Neural progenitor cell (in vitro differentiated cells): ENCODE measurements around the gene CGRRF1. TPM values are rescaled to one million over a fixed set of nuclear protein-coding genes. Genes with fewer than 3 reads are reported as not detected.
A peak's percentile ranks its signal among the peaks of the same experiment; 100 is the strongest.

Experiments used
- DNase-seq: peaks from one replicate; pipeline ENCODE4 v3.0.0-alpha.2; 2016; ENCODE audit warnings: low spot score
- H2AFZ ChIP-seq: fragments of 200-600 bp; sonication (generic); replicated peaks from 2 replicates; pipeline ENCODE4 v1.6.1; 2016; ENCODE audit warnings: antibody characterized with exemption
- H3F3A ChIP-seq: fragments of 200-600 bp; sonication (generic); 2 replicates; pipeline ENCODE4 v1.6.1; 2016; ENCODE audit warnings: antibody characterized with exemption, low read depth
- H3K27ac ChIP-seq: fragments of 200-600 bp; sonication (generic); 2 replicates; pipeline ENCODE4 v1.5.1; 2016; ENCODE audit warnings: mild to moderate bottlenecking
- H3K27me3 ChIP-seq: fragments of 200-600 bp; sonication (generic); 2 replicates; pipeline ENCODE4 v1.6.1; 2016; ENCODE audit warnings: mild to moderate bottlenecking, moderate library complexity
- H3K36me3 ChIP-seq: fragments of 200-600 bp; sonication (generic); 2 replicates; pipeline ENCODE4 v1.5.1; 2016
- H3K4me1 ChIP-seq: fragments of 200-600 bp; sonication (generic); 2 replicates; pipeline ENCODE4 v1.6.1; 2016; ENCODE audit warnings: mixed run types
- H3K4me2 ChIP-seq: fragments of 200-600 bp; sonication (generic); 2 replicates; pipeline ENCODE4 v1.6.1; 2016
- H3K4me3 ChIP-seq: fragments of 200-600 bp; sonication (generic); 2 replicates; pipeline ENCODE4 v1.5.1; 2016
- H3K79me2 ChIP-seq: fragments of 200-600 bp; sonication (generic); 2 replicates; pipeline ENCODE4 v1.6.1; 2016; ENCODE audit warnings: low read depth
- H3K9ac ChIP-seq: fragments of 200-600 bp; sonication (generic); 2 replicates; pipeline ENCODE4 v1.6.1; 2016
- H3K9me3 ChIP-seq: fragments of 200-600 bp; sonication (generic); 2 replicates; pipeline ENCODE4 v1.5.1; 2016; ENCODE audit warnings: low read depth
- H4K20me1 ChIP-seq: fragments of 200-600 bp; sonication (generic); 2 replicates; pipeline ENCODE4 v1.6.1; 2016; ENCODE audit warnings: low read depth
- H3K27ac Mint-ChIP-seq: 3 replicates; pipeline ENCODE4 v1.8.0; 2021; ENCODE audit warnings: mixed read lengths
- H3K27me3 Mint-ChIP-seq: 2 replicates; pipeline ENCODE4 v1.8.0; 2022; ENCODE audit warnings: low read depth, mild to moderate bottlenecking, inconsistent platforms, moderate library complexity, mixed read lengths; ENCODE audit not compliant: insufficient read depth
- H3K36me3 Mint-ChIP-seq: 3 replicates; pipeline ENCODE4 v1.8.0; 2021; ENCODE audit warnings: mixed read lengths
- H3K4me1 Mint-ChIP-seq: 3 replicates; pipeline ENCODE4 v1.8.0; 2021; ENCODE audit warnings: mixed read lengths
- H3K4me3 Mint-ChIP-seq: 3 replicates; pipeline ENCODE4 v1.8.0; 2021; ENCODE audit warnings: mild to moderate bottlenecking, moderate library complexity, mixed read lengths
- H3K9me3 Mint-ChIP-seq: 3 replicates; pipeline ENCODE4 v1.8.0; 2020; ENCODE audit warnings: mixed read lengths
- EZH2 ChIP-seq: fragments of 200-600 bp; sonication (generic); IDR thresholded peaks from 2 replicates; pipeline ENCODE4 v1.6.1; 2017; ENCODE audit warnings: antibody characterized with exemption, mild to moderate bottlenecking, moderate library complexity
- EZH2phosphoT487 ChIP-seq: fragments of 200-600 bp; sonication (generic); IDR thresholded peaks from 2 replicates; pipeline ENCODE4 v1.6.1; 2017; ENCODE audit warnings: antibody characterized with exemption
- total RNA-seq: library from RNA; depleted of rRNA; stranded (reverse); fragments of >200 nt; gene quantifications from 2 replicates; pipeline ENCODE4 v1.2.3, GENCODE V29; 2015; ENCODE audit warnings: low replicate concordance
- TF ChIP-seq, protein P1 (sequence below): fragments of 200-600 bp; sonication (generic); IDR thresholded peaks from 2 replicates; pipeline ENCODE4 v1.5.1; 2017; ENCODE audit warnings: antibody characterized with exemption, mild to moderate bottlenecking

The CGRRF1 gene
- total RNA-seq, 1 donor from 2014 or later, result 36.1 TPM

DNA sequence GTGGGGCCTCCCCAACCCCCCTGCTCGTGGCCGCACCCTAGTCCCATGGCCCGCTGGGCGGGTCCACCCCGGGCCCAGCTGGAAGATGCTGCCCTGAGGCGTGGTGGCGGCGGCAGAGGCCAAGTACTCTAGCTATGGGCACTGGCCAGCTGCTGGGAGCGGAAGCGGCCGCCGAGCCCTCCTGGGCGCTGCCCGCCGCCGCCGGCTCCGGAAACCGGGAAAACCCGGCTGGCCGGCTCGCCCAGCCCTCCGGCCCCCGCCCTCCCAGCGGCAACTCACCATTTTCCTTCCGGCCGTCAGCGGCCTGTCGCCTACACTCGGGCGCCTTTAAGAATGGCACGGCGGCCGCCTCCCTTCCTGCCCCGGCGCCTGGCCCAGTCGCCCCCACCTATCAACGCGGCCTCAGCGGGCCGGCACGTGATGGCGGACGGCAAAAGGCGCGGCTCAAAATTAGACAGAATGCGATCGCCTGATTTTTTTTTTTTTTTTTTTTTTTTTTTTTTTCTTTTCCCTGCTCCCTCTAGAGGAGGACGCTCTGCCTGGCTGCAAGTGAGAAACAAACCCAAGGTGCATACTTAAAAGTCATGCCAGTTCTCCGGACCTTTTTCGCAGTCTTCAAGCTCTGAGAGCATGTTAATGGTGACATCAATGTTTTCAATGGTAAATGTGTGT, 20.9 kb upstream of the CGRRF1 start, which contains the start of gene GMFB:
TSS of gene GMFB (minus strand) at position 335 of the 672 bp plus-strand sequence. CDS start at position 282, 53 bp downstream.
- H4K20me1 ChIP-seq, result peaks cover 14% of the 10 kb centered on the region
- peak within 1 kb of the TSS; percentile 92 for H3K4me2 ChIP-seq
- H3K4me1 Mint-ChIP-seq, result peaks cover 29% of the 10 kb centered on the region
- H3K4me3 ChIP-seq, result peak within 1 kb of the TSS; percentile 68
- peaks cover 15% of the 10 kb centered on the region for H3K36me3 Mint-ChIP-seq
- peak within 1 kb of the TSS; percentile 97 for H2AFZ ChIP-seq
- no peaks in the 10 kb centered on the region for H3K36me3 ChIP-seq
- peaks cover 2% of the 10 kb centered on the region for H3K27me3 Mint-ChIP-seq
- H3K9me3 Mint-ChIP-seq, result peaks cover 5% of the 10 kb centered on the region
- H3K79me2 ChIP-seq, result peaks cover 48% of the 10 kb centered on the region
- peak within 1 kb of the TSS; percentile 88 for H3K4me3 Mint-ChIP-seq
- H3K27ac Mint-ChIP-seq, result peak within 1 kb of the TSS; percentile 94
- H3F3A ChIP-seq, result peaks cover 27% of the 10 kb centered on the region
- no peaks in the 10 kb centered on the region for H3K27me3 ChIP-seq
- H3K4me1 ChIP-seq, result peaks cover 14% of the 10 kb centered on the region
- peak; percentile 93 for DNase-seq
- H3K9ac ChIP-seq, result peak within 1 kb of the TSS; percentile 69
- TF ChIP-seq EZH2phosphoT487 (no peak), EZH2 (peak; percentile 29)
- TF ChIP-seq, protein P1, sequence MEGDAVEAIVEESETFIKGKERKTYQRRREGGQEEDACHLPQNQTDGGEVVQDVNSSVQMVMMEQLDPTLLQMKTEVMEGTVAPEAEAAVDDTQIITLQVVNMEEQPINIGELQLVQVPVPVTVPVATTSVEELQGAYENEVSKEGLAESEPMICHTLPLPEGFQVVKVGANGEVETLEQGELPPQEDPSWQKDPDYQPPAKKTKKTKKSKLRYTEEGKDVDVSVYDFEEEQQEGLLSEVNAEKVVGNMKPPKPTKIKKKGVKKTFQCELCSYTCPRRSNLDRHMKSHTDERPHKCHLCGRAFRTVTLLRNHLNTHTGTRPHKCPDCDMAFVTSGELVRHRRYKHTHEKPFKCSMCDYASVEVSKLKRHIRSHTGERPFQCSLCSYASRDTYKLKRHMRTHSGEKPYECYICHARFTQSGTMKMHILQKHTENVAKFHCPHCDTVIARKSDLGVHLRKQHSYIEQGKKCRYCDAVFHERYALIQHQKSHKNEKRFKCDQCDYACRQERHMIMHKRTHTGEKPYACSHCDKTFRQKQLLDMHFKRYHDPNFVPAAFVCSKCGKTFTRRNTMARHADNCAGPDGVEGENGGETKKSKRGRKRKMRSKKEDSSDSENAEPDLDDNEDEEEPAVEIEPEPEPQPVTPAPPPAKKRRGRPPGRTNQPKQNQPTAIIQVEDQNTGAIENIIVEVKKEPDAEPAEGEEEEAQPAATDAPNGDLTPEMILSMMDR, result peak; percentile 44
- no peaks in the 10 kb centered on the region for H3K9me3 ChIP-seq
- peak within 1 kb of the TSS; percentile 88 for H3K27ac ChIP-seq

DNA sequence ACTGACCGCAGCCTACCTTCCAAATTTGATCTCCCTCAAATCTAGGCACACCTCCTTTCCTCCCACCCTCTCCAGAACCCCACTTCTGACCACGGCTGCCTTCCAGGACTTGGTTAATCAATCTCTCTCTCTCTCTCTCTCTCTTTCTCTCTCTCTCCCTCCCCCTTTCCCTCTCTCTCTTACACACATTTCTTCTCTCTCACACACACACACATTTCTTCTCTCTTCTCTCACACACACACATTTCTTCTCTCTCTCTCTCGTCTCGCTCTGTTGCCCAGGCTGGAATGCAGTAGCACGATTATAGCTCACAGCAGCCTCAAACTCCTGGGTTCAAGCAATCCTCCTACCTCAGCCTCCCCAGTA, 20.4 kb upstream of the CGRRF1 start:
- Mint-ChIP-seq H3K36me3 (peaks cover 14% of the 10 kb centered on the region), H3K4me3 (peak overlapping the region; percentile 88), H3K27me3 (peaks cover 2% of the 10 kb centered on the region), H3K4me1 (peaks cover 29% of the 10 kb centered on the region), H3K27ac (peak overlapping the region; percentile 39), H3K9me3 (peaks cover 5% of the 10 kb centered on the region)
- peaks cover 27% of the 10 kb centered on the region for H3F3A ChIP-seq
- TF ChIP-seq, protein P1, result no peak
- no peak for TF ChIP-seq EZH2
- no peak for TF ChIP-seq EZH2phosphoT487
- H3K27ac ChIP-seq, result no peak overlapping the region
- peaks cover 12% of the 10 kb centered on the region for H4K20me1 ChIP-seq
- peaks cover 43% of the 10 kb centered on the region for H3K79me2 ChIP-seq
- no peaks in the 10 kb centered on the region for H3K9me3 ChIP-seq
- DNase-seq, result no peak
- H3K4me1 ChIP-seq, result peaks cover 14% of the 10 kb centered on the region
- no peaks in the 10 kb centered on the region for H3K36me3 ChIP-seq
- no peak overlapping the region for H3K9ac ChIP-seq
- H3K4me3 ChIP-seq, result peak overlapping the region; percentile 68
- no peaks in the 10 kb centered on the region for H3K27me3 ChIP-seq
- H3K4me2 ChIP-seq, result peak overlapping the region; percentile 92
- peak overlapping the region; percentile 97 for H2AFZ ChIP-seq

DNA sequence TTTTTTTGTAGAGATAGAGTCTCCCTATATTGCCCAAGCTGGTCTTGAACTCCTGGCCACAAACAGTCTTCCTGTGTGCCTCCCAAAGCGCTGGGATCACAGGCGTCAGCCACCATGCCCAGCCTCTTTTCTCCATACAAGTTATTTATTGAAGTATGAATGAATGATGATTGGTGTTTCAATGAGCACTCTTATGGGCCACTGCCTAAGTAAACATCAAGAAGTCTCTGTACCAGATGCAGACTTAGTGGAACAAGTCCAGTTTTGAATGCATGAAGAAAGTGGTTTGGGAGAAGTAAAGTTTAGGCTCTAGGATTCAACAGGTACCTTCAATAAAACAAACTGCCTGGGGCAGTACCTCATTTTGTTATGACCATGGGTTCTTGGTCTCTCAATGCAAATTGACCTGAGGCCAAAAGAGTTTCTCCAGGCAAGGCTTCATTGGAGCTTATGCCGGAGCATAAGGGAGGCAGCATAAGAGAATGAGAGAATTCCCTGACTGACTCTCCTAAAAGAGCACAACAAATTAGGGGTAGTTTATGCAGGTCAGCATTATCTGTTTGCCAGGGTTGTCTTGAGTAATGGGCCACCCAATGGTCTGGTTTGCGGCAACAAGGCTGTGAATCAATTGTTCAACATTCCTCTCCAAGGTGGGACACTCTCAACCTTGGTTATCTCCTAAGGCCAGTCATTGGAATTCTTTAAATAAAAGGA, 19.8 kb upstream of the CGRRF1 start:
- TF ChIP-seq EZH2phosphoT487 (no peak), EZH2 (no peak)
- TF ChIP-seq, protein P1, result no peak
- DNase-seq, result no peak
- Histone ChIP-seq H3F3A (peaks cover 27% of the 10 kb centered on the region), H3K4me2 (peak overlapping the region; percentile 92), H3K36me3 (no peaks in the 10 kb centered on the region), H3K9me3 (no peaks in the 10 kb centered on the region), H3K79me2 (peaks cover 37% of the 10 kb centered on the region), H3K9ac (no peak overlapping the region), H3K27me3 (no peaks in the 10 kb centered on the region), H3K4me3 (no peak overlapping the region), H4K20me1 (peaks cover 6% of the 10 kb centered on the region), H3K4me1 (peaks cover 14% of the 10 kb centered on the region), H3K27ac (no peak overlapping the region), H2AFZ (no peak overlapping the region)
- Mint-ChIP-seq H3K27ac (no peak overlapping the region), H3K27me3 (peaks cover 2% of the 10 kb centered on the region), H3K9me3 (peaks cover 5% of the 10 kb centered on the region), H3K36me3 (peaks cover 14% of the 10 kb centered on the region), H3K4me3 (peak overlapping the region; percentile 88), H3K4me1 (peaks cover 27% of the 10 kb centered on the region)
